NB4 (cell line): ENCODE measurements around the gene SOX15.

Experiments used
- CTCF ChIP-seq: IDR thresholded peaks from one replicate; pipeline ENCODE4 v1.5.1; 2012; ENCODE audit warnings: low read depth, low read length
- MYC ChIP-seq: IDR thresholded peaks from 2 replicates; pipeline ENCODE4 v1.6.1; 2011; ENCODE audit warnings: low read depth, low read length
- POLR2A ChIP-seq: IDR thresholded peaks from 2 replicates; pipeline ENCODE4 v1.6.1; 2011; ENCODE audit warnings: mild to moderate bottlenecking; ENCODE audit not compliant: insufficient read length; ENCODE audit errors: extremely low read depth

GRCh38 chr17:7589891-7590691, at the start of gene SOX15:
- TF ChIP-seq POLR2A (no peak), CTCF (no peak), MYC (no peak)
